Breast epithelium (tissue), 4 donors: ENCODE data around the gene SORL1-AS1.

ENCODE experiments used
- DNase-seq, 2 donors: peaks; one replicate each; pipeline ENCODE4 v3.0.0-alpha.2; 2019; ENCODE audit warnings: low spot score in 2 of 2
- H3K27ac ChIP-seq, 2 donors: fragments of 200-600 bp; sonication (generic) in 1 of 2; one replicate each; pipeline ENCODE4 v1.5.1; 2016 to 2019; ENCODE audit warnings: mild to moderate bottlenecking in 1 of 2
- H3K27me3 ChIP-seq, 2 donors: fragments of 200-600 bp; sonication (generic) in 1 of 2; one replicate each; pipeline versions ENCODE4 v1.5.1 to v1.6.0; 2017 to 2019; ENCODE audit warnings: control low read depth in 1 of 2, mild to moderate bottlenecking in 1 of 2
- H3K36me3 ChIP-seq: fragments of 200-600 bp; one replicate; pipeline ENCODE4 v1.5.1; 2019
- H3K4me1 ChIP-seq, 2 donors: fragments of 200-600 bp; sonication (generic); one replicate each; pipeline ENCODE4 v1.5.1; 2016 to 2019; ENCODE audit warnings: control low read depth in 1 of 2
- H3K4me3 ChIP-seq, 3 donors: fragments of 200-600 bp; sonication (generic); 1 replicate in 2 of 3; 2 replicates in 1 of 3; pipeline ENCODE4 v1.5.1; 2016 to 2019; ENCODE audit warnings: mild to moderate bottlenecking in 3 of 3, moderate library complexity in 2 of 3
- H3K9me3 ChIP-seq, 2 donors: fragments of 200-600 bp; sonication (generic) in 1 of 2; one replicate each; pipeline ENCODE4 v1.5.1; 2016 to 2019; ENCODE audit warnings: control low read depth in 1 of 2
- POLR2A ChIP-seq: fragments of 450-650 bp; IDR thresholded peaks from one replicate; pipeline ENCODE4 v1.6.1; 2016; ENCODE audit warnings: antibody characterized with exemption, mild to moderate bottlenecking, moderate library complexity
- POLR2AphosphoS5 ChIP-seq, 3 donors: sonication (generic); formaldehyde crosslinking; IDR thresholded peaks; one replicate each; pipeline ENCODE4 v1.6.1; 2017; ENCODE audit warnings: antibody characterized with exemption in 3 of 3
- intact Hi-C: fragments of 100-400 bp; cut with DNase I; formaldehyde crosslinking; loops from one replicate; pipeline ENCODE4 v1.15.1; 2023; ENCODE audit warnings: low total_unique reads
- TF ChIP-seq, protein P1 (sequence below), 3 donors: fragments of 450-650 bp; IDR thresholded peaks; one replicate each; pipeline ENCODE4 v1.5.1; 2016 to 2017; ENCODE audit warnings: antibody characterized with exemption in 3 of 3, mild to moderate bottlenecking in 3 of 3, moderate library complexity in 3 of 3

SORL1-AS1 gene

DNA sequence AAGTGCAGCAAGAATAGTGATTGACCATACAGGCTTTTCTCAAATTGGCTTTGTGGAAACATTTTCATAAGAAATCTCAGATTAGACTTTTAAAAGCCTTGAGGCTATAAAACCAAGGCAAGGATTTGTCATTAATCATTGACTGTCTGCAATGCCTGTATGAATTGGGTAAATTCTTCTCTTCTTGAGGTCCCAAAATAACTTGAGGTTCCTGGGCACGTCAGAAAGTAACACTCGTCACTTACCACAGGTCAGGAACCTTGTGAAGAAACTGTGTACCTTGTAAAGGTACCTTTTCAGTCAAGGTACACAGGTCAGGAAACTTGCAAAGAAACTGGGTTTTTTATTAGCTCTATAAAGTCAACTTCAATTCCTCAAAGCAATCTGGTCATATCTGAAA lies 43.9 kb downstream of the SORL1-AS1 start:
- Histone ChIP-seq H3K27ac (no peak overlapping the region), H3K4me1 (no peaks in the 10 kb centered on the region), H3K36me3 (no peaks in the 10 kb centered on the region), H3K27me3 (no peaks in the 10 kb centered on the region), H3K4me3 (no peak overlapping the region), H3K9me3 (no peaks in the 10 kb centered on the region)
- DNase-seq = no peak
- TF ChIP-seq POLR2A (no peak), POLR2AphosphoS5 (IDR thresholded peaks at IDR 0.05) (no peak)
- TF ChIP-seq, protein P1, sequence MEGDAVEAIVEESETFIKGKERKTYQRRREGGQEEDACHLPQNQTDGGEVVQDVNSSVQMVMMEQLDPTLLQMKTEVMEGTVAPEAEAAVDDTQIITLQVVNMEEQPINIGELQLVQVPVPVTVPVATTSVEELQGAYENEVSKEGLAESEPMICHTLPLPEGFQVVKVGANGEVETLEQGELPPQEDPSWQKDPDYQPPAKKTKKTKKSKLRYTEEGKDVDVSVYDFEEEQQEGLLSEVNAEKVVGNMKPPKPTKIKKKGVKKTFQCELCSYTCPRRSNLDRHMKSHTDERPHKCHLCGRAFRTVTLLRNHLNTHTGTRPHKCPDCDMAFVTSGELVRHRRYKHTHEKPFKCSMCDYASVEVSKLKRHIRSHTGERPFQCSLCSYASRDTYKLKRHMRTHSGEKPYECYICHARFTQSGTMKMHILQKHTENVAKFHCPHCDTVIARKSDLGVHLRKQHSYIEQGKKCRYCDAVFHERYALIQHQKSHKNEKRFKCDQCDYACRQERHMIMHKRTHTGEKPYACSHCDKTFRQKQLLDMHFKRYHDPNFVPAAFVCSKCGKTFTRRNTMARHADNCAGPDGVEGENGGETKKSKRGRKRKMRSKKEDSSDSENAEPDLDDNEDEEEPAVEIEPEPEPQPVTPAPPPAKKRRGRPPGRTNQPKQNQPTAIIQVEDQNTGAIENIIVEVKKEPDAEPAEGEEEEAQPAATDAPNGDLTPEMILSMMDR (IDR thresholded peaks at IDR 0.05) = no peak
- intact Hi-C loops = no loop called here

DNA sequence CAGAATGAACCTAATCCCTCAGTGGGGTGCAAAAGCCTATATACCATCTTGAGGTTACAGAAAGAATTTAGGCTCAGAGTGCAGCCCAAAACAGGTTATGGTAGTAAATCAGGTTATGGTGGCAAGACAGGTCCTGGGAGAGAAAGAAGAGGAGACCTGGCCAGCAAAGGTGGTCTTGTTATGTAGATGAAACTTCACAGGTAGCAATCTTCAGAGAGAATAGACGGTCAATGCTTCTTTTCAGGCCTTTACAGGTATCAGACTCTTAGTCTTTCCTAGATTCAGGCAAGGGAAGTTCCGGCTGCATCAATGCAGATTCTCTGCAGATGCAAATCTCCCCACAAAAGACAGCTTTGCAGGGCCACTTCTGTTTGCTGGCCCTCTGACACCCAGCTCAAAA lies 46.5 kb downstream of the SORL1-AS1 start:
- no peaks in the 10 kb centered on the region for H3K27me3 ChIP-seq
- TF ChIP-seq POLR2AphosphoS5 (IDR thresholded peaks at IDR 0.05) (no peak), POLR2A (no peak)
- TF ChIP-seq, protein P1 (IDR thresholded peaks at IDR 0.05) = no peak

DNA sequence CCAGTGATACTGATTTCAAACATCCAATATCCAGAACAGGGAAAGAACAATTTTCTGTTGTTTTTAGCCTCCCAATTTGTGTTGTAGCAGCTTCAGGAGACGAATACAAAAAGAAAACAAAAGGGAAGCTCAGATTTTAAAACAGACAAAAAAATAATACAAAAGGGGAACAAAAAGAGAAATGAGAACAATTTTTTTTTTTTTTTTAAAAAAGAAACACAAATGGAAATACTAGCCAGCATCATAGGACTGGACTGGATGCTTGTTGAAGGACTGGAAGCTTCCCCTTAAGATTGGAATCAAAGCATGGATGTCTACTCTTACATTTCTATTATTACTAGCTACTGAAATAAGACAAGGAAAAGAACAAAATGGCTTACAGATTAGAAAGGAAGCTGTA lies 47.1 kb downstream of the SORL1-AS1 start:
- H3K36me3 ChIP-seq = no peaks in the 10 kb centered on the region
- H3K4me3 ChIP-seq = no peak overlapping the region
- H3K27ac ChIP-seq = no peak overlapping the region
- intact Hi-C loops = no loop called here
- TF ChIP-seq POLR2A = no peak
- TF ChIP-seq POLR2AphosphoS5 (IDR thresholded peaks at IDR 0.05) = no peak
- TF ChIP-seq, protein P1 (IDR thresholded peaks at IDR 0.05) = no peak
- no peaks in the 10 kb centered on the region for H3K9me3 ChIP-seq
- no peaks in the 10 kb centered on the region for H3K27me3 ChIP-seq
- H3K4me1 ChIP-seq = no peaks in the 10 kb centered on the region
- no peak for DNase-seq

More for the DNA sequence above, 46.5 kb downstream of the SORL1-AS1 start:
- no peak overlapping the region for H3K4me3 ChIP-seq
- no peaks in the 10 kb centered on the region for H3K36me3 ChIP-seq
- DNase-seq = no peak
- no peaks in the 10 kb centered on the region for H3K4me1 ChIP-seq
- intact Hi-C loops = no loop called here
- no peaks in the 10 kb centered on the region for H3K9me3 ChIP-seq
- no peak overlapping the region for H3K27ac ChIP-seq

DNA sequence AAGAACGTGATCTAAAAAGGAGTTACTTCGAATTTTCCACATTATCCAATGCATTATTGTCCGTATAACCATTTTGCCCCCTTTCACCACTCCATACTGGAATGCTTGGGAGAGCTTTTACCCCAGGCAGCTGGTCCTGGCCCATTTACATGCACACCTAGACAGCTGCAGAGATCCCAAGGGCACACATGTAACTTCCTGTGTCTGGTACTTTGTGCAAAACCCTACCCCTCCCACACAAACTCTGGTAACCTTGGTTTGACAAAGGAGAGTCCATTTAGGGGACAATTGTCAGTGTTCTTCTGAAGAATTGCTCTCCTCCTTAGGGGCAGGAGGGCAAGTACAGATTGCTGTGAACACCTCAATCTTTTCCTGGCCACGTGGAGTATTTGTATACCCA lies 58.0 kb downstream of the SORL1-AS1 start:
- no peak for DNase-seq
- Histone ChIP-seq H3K9me3 (no peaks in the 10 kb centered on the region), H3K27me3 (no peaks in the 10 kb centered on the region), H3K36me3 (no peaks in the 10 kb centered on the region), H3K27ac (no peak overlapping the region), H3K4me3 (no peak overlapping the region), H3K4me1 (no peaks in the 10 kb centered on the region)
- intact Hi-C loops = no loop called here
- TF ChIP-seq POLR2AphosphoS5 (IDR thresholded peaks at IDR 0.05) (no peak), POLR2A (no peak)
- TF ChIP-seq, protein P1 (IDR thresholded peaks at IDR 0.05) = no peak

DNA sequence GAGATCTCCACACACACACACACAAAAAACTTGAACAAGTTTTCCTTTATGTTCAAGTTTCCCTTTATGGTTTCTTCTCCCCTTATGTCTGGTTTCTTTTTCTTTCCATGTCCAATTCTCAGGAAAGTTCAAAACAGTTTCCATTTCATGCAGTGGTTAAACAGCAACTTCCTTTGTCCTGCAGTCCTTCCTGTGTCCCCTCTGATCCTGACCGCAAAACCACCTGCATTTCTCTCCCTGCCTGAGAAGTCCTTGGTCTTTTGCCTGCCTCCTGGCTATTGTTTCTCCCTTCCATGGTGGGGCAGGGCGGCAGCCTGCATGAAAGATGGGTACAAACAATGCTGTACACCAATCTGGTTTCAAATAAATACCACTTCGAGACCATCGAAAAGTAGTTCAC lies 58.9 kb downstream of the SORL1-AS1 start:
- no peaks in the 10 kb centered on the region for H3K36me3 ChIP-seq
- TF ChIP-seq, protein P1 (IDR thresholded peaks at IDR 0.05) = no peak
- TF ChIP-seq POLR2A (no peak), POLR2AphosphoS5 (IDR thresholded peaks at IDR 0.05) (no peak)
- DNase-seq = no peak
- H3K27ac ChIP-seq = no peak overlapping the region
- H3K4me3 ChIP-seq = no peak overlapping the region
- no peaks in the 10 kb centered on the region for H3K4me1 ChIP-seq
- no peaks in the 10 kb centered on the region for H3K9me3 ChIP-seq
- no peaks in the 10 kb centered on the region for H3K27me3 ChIP-seq
- intact Hi-C loops = no loop called here
